SU-DHL-6 (cell line): ENCODE results near the gene SSTR5.

Experiments
- CTCF ChIP-seq: fragments of 200-600 bp; sonication (generic); IDR thresholded peaks from one replicate; pipeline ENCODE4 v1.5.1; 2017; ENCODE audit warnings: antibody characterized with exemption, mild to moderate bottlenecking, low read length, moderate library complexity; ENCODE audit not compliant: insufficient read depth, poor library complexity, severe bottlenecking
- EZH2phosphoT487 ChIP-seq: fragments of 200-600 bp; sonication (generic), shearing (Covaris generic); conservative IDR thresholded peaks from 2 replicates; pipeline ENCODE4 v1.6.1; 2018; ENCODE audit warnings: mild to moderate bottlenecking, antibody characterized with exemption, low read length, moderate library complexity, mixed read lengths

GRCh38 chr16:1042049-1042744, 30.4 kb upstream of the SSTR5 start:
- TF ChIP-seq CTCF (no peak), EZH2phosphoT487 (no peak)
